ENCODE measurements around the gene FGFBP3.

The FGFBP3 gene

GRCh38 chr10:91909117-91909677 lies at the start of gene FGFBP3:
FGFBP3 (minus strand) TSS chr10:91909486; CDS start chr10:91908969, 517 bp downstream.
- DNase-seq (ENCODE audit: low read depth) = no peak

GRCh38 chr10:91957091-91957490 lies 47.8 kb upstream of the FGFBP3 start:
- no peak for DNase-seq (ENCODE audit: low read depth)

- no peak for DNase-seq (ENCODE audit: low read depth)
These were observed 45.8 kb upstream of the FGFBP3 start for GRCh38 chr10:91955114-91955513.

- DNase-seq (ENCODE audit: low read depth) = no peak
These were observed 44.4 kb upstream of the FGFBP3 start for GRCh38 chr10:91953600-91954160.

GRCh38 chr10:91944880-91945630 lies 35.8 kb upstream of the FGFBP3 start:
- DNase-seq (ENCODE audit: low read depth) = no peak

- no peak for DNase-seq (ENCODE audit: low read depth)
These were observed 32.1 kb upstream of the FGFBP3 start for GRCh38 chr10:91941426-91941825.

GRCh38 chr10:91939653-91940052 lies 30.4 kb upstream of the FGFBP3 start:
- DNase-seq (ENCODE audit: low read depth) = no peak

GRCh38 chr10:91935886-91936285 lies 26.6 kb upstream of the FGFBP3 start:
- no peak for DNase-seq (ENCODE audit: low read depth)

GRCh38 chr10:91932737-91933136 lies 23.5 kb upstream of the FGFBP3 start:
- no peak for DNase-seq (ENCODE audit: low read depth)

GRCh38 chr10:91931526-91932190 lies 22.4 kb upstream of the FGFBP3 start:
- no peak for DNase-seq (ENCODE audit: low read depth)

- DNase-seq (ENCODE audit: low read depth) = no peak
These were observed 21.7 kb upstream of the FGFBP3 start for GRCh38 chr10:91930939-91931338.

- DNase-seq (ENCODE audit: low read depth) = no peak
These were observed 15.7 kb upstream of the FGFBP3 start for GRCh38 chr10:91925022-91925320.

GRCh38 chr10:91924212-91925021 lies 15.1 kb upstream of the FGFBP3 start:
- no peak for DNase-seq (ENCODE audit: low read depth)

GRCh38 chr10:91923371-91924211 lies 14.3 kb upstream of the FGFBP3 start, which contains the start of gene BTAF1:
BTAF1 (plus strand) TSS chr10:91923770; CDS start chr10:91924077, 307 bp downstream.
- DNase-seq (ENCODE audit: low read depth) = peak; percentile 87

GRCh38 chr10:91919651-91920050 lies 10.4 kb upstream of the FGFBP3 start:
- no peak for DNase-seq (ENCODE audit: low read depth)

GRCh38 chr10:91910467-91910866 lies 1.2 kb upstream of the FGFBP3 start:
- DNase-seq (ENCODE audit: low read depth) = no peak

- DNase-seq (ENCODE audit: low read depth) = peak; percentile 62
These were observed 759 bp downstream of the FGFBP3 start for GRCh38 chr10:91908337-91909116.

- DNase-seq (ENCODE audit: low read depth) = no peak
These were observed 1.4 kb downstream of the FGFBP3 start for GRCh38 chr10:91907914-91908336.

GRCh38 chr10:91907033-91907594 lies 2.2 kb downstream of the FGFBP3 start:
- DNase-seq (ENCODE audit: low read depth) = no peak
